WTC11 (cell line): Measurements from ENCODE around the gene TNPO3. TPM values are rescaled to one million over a fixed set of nuclear protein-coding genes. Genes with fewer than 3 reads are reported as not detected.

Experiments used
- ATAC-seq: fragments of 200-7000 bp; cut with Tn5 transposase; 2 replicates; pipeline ENCODE4 v1.10.0; 2021; ENCODE audit warnings: mild to moderate bottlenecking, moderate library complexity
- CTCF ChIA-PET: fragments of 300-600 bp; sonication (Branson Sonifier 250); formaldehyde crosslinking; loops from one replicate; lab custom pipeline; 2021; ENCODE audit warnings: antibody characterized with exemption; lab: Charles Lee
- POLR2A ChIA-PET: fragments of 350-600 bp; sonication (Branson Sonifier 250); formaldehyde crosslinking; loops from one replicate; lab custom pipeline; 2021; ENCODE audit warnings: antibody characterized with exemption; lab: Charles Lee
- DNase-seq: peaks from one replicate; pipeline ENCODE4 v3.0.0; 2021; ENCODE audit warnings: low spot score
- H3K27ac Mint-ChIP-seq: 2 replicates; pipeline ENCODE4 v1.8.0; 2021; ENCODE audit warnings: mixed read lengths
- H3K27me3 Mint-ChIP-seq: 2 replicates; pipeline ENCODE4 v1.8.0; 2021; ENCODE audit warnings: low read depth, mild to moderate bottlenecking, moderate library complexity, mixed read lengths
- H3K36me3 Mint-ChIP-seq: 2 replicates; pipeline ENCODE4 v1.8.0; 2021; ENCODE audit warnings: mixed read lengths
- H3K4me1 Mint-ChIP-seq: 2 replicates; pipeline ENCODE4 v1.8.0; 2022; ENCODE audit warnings: mixed read lengths
- H3K4me3 Mint-ChIP-seq: 2 replicates; pipeline ENCODE4 v1.8.0; 2021; ENCODE audit warnings: mild to moderate bottlenecking, moderate library complexity, mixed read lengths
- H3K9me3 Mint-ChIP-seq: 2 replicates; pipeline ENCODE4 v1.8.0; 2021; ENCODE audit warnings: mixed read lengths
- AR ChIP-seq: fragments of 250-450 bp; sonication (Bioruptor Pico); IDR thresholded peaks from 2 replicates; pipeline ENCODE4 v1.9.0; 2021; ENCODE audit warnings: mild to moderate bottlenecking
- ATF1 ChIP-seq: sonication (generic); formaldehyde crosslinking; IDR thresholded peaks from 2 replicates; pipeline ENCODE4 v1.8.1; 2023; ENCODE audit warnings: mild to moderate bottlenecking, moderate library complexity, missing genetic modification reagents
- CBFB ChIP-seq: sonication (generic); formaldehyde crosslinking; IDR thresholded peaks from 2 replicates; pipeline ENCODE4 v1.8.1; 2022; ENCODE audit warnings: mild to moderate bottlenecking, low read depth, missing genetic modification reagents
- CDX4 ChIP-seq: fragments of 250-450 bp; sonication (Bioruptor Pico); IDR thresholded peaks from 2 replicates; pipeline ENCODE4 v1.9.0; 2021; ENCODE audit warnings: moderate library complexity, mild to moderate bottlenecking, inconsistent platforms, borderline replicate concordance
- CREB1 ChIP-seq: sonication (generic); formaldehyde crosslinking; IDR thresholded peaks from 2 replicates; pipeline ENCODE4 v1.8.0; 2023; ENCODE audit warnings: mild to moderate bottlenecking, missing genetic modification reagents
- CTCF ChIP-seq: fragments of 200-600 bp; IDR thresholded peaks from 2 replicates; pipeline ENCODE4 v1.8.0; 2022; ENCODE audit warnings: antibody characterized with exemption
- EMX1 ChIP-seq: fragments of 250-450 bp; sonication (Bioruptor Pico); IDR thresholded peaks from 2 replicates; pipeline ENCODE4 v1.8.0; 2021; ENCODE audit warnings: mild to moderate bottlenecking
- ETV6 ChIP-seq: sonication (generic); formaldehyde crosslinking; IDR thresholded peaks from 2 replicates; pipeline ENCODE4 v1.8.1; 2022; ENCODE audit warnings: mild to moderate bottlenecking, missing genetic modification reagents
- FOXJ3 ChIP-seq: sonication (generic); formaldehyde crosslinking; IDR thresholded peaks from 2 replicates; pipeline ENCODE4 v1.9.0; 2021; ENCODE audit warnings: missing genetic modification reagents, mild to moderate bottlenecking, borderline replicate concordance
- GABPB1 ChIP-seq: sonication (generic); formaldehyde crosslinking; IDR thresholded peaks from 2 replicates; pipeline ENCODE4 v1.8.1; 2023; ENCODE audit warnings: mild to moderate bottlenecking, missing genetic modification reagents
- HMGA2 ChIP-seq: fragments of 250-450 bp; sonication (Bioruptor Pico); IDR thresholded peaks from 2 replicates; pipeline ENCODE4 v1.4.0; 2021; ENCODE audit warnings: mild to moderate bottlenecking, moderate library complexity
- IRF2 ChIP-seq: sonication (generic); formaldehyde crosslinking; IDR thresholded peaks from 2 replicates; pipeline ENCODE4 v1.8.0; 2022; ENCODE audit warnings: low read depth, missing genetic modification reagents, borderline replicate concordance
- KAT7 ChIP-seq: sonication (generic); formaldehyde crosslinking; IDR thresholded peaks from 2 replicates; pipeline ENCODE4 v1.8.1; 2023; ENCODE audit warnings: missing genetic modification reagents, mild to moderate bottlenecking, borderline replicate concordance
- NR3C1 ChIP-seq: sonication (generic); formaldehyde crosslinking; conservative IDR thresholded peaks from 2 replicates; pipeline ENCODE4 v1.8.1; 2023; ENCODE audit warnings: low read depth, mild to moderate bottlenecking, missing genetic modification reagents
- USF1 ChIP-seq: sonication (generic); formaldehyde crosslinking; IDR thresholded peaks from 2 replicates; pipeline ENCODE4 v1.8.0; 2022; ENCODE audit warnings: mild to moderate bottlenecking, missing genetic modification reagents
- ZNF263 ChIP-seq: sonication (generic); formaldehyde crosslinking; IDR thresholded peaks from 2 replicates; pipeline ENCODE4 v1.8.1; 2022; ENCODE audit warnings: low read depth, mild to moderate bottlenecking, moderate library complexity, missing genetic modification reagents
- ZNF416 ChIP-seq: fragments of 250-450 bp; sonication (Bioruptor Pico); IDR thresholded peaks from 2 replicates; pipeline ENCODE4 v1.9.0; 2021; ENCODE audit warnings: mild to moderate bottlenecking, inconsistent platforms
- ZNF423 ChIP-seq: fragments of 250-450 bp; sonication (Bioruptor Pico); IDR thresholded peaks from 2 replicates; pipeline ENCODE4 v2.1.2; 2022; ENCODE audit warnings: mild to moderate bottlenecking, moderate library complexity
- ZNF512 ChIP-seq: sonication (generic); formaldehyde crosslinking; IDR thresholded peaks from 2 replicates; pipeline ENCODE4 v1.8.1; 2022; ENCODE audit warnings: missing genetic modification reagents, borderline replicate concordance
- ZNF532 ChIP-seq: fragments of 250-450 bp; sonication (Bioruptor Pico); IDR thresholded peaks from 2 replicates; pipeline ENCODE4 v1.9.0; 2021; ENCODE audit warnings: mild to moderate bottlenecking, borderline replicate concordance
- total RNA-seq: library from RNA; stranded (reverse); gene quantifications from 3 replicates; pipeline ENCODE4 v1.2.3, GENCODE V29; 2021

Gene TNPO3
- total RNA-seq, 1 experiment from 2014 or later = 91.7 TPM

- Mint-ChIP-seq H3K4me1 (peaks cover 20% of the 10 kb centered on the region), H3K36me3 (no peaks in the 10 kb centered on the region), H3K9me3 (no peaks in the 10 kb centered on the region), H3K27ac (no peak overlapping the region), H3K27me3 (peaks cover 62% of the 10 kb centered on the region), H3K4me3 (no peak overlapping the region)
- ChIA-PET CTCF (no interaction called here), POLR2A (no interaction called here)
- DNase-seq (no peak), ATAC-seq (no peak)
- no peak for TF ChIP-seq ZNF416 (CRISPR knock-in tag)
- no peak for TF ChIP-seq GABPB1
- no peak for TF ChIP-seq CBFB (CRISPR knock-in tag)
- TF ChIP-seq FOXJ3 (CRISPR knock-in tag) = no peak
- TF ChIP-seq CREB1 (CRISPR knock-in tag) = no peak
- no peak for TF ChIP-seq AR (CRISPR knock-in tag)
- TF ChIP-seq NR3C1 = no peak
- TF ChIP-seq HMGA2 (CRISPR knock-in tag) = no peak
- no peak for TF ChIP-seq ZNF423 (CRISPR knock-in tag)
- no peak for TF ChIP-seq ZNF532 (CRISPR knock-in tag)
- no peak for TF ChIP-seq IRF2 (CRISPR knock-in tag)
- TF ChIP-seq ZNF263 = no peak
- no peak for TF ChIP-seq KAT7 (CRISPR knock-in tag)
Measured at GRCh38 chr7:128918016-128918665, 136.8 kb downstream of the TNPO3 start.

GRCh38 chr7:128917122-128917521, 137.8 kb downstream of the TNPO3 start:
- TF ChIP-seq CTCF (no peak), ETV6 (CRISPR knock-in tag) (no peak), ATF1 (CRISPR knock-in tag) (no peak), USF1 (CRISPR knock-in tag) (no peak), CDX4 (CRISPR knock-in tag) (no peak), ZNF512 (CRISPR knock-in tag) (no peak), EMX1 (CRISPR knock-in tag) (no peak)
- no peaks in the 10 kb centered on the region for H3K36me3 Mint-ChIP-seq
- H3K4me3 Mint-ChIP-seq = peak overlapping the region; percentile 36; the same call in 1 of the 2 replicates
- ChIA-PET POLR2A (no interaction called here), CTCF (interaction anchor here (1.0 to 1.1 kb wide), 2 partner anchors 30 to 174 kb away, joined by 3 read pairs; no protein-coding TSS in a partner anchor)
- peaks cover 66% of the 10 kb centered on the region for H3K27me3 Mint-ChIP-seq
- no peak overlapping the region for H3K27ac Mint-ChIP-seq
- peaks cover 19% of the 10 kb centered on the region for H3K4me1 Mint-ChIP-seq
- H3K9me3 Mint-ChIP-seq = no peaks in the 10 kb centered on the region
- ATAC-seq = no peak
- DNase-seq = no peak
